NCI-H82 (cell line): Measurements from ENCODE around the gene PCCB.
A peak's percentile ranks its signal among the peaks of the same experiment; 100 is the strongest.
"Not testable (repeated sequence)": the region's sequence is repeated elsewhere in the genome, so short reads cannot be mapped to it uniquely, and the experiment has no call there.

Experiments used
- DNase-seq: peaks from one replicate; lab custom pipeline; 2025; lab: John Stamatoyannopoulos, UW

The PCCB gene

GRCh38 chr3:136263251-136263650, 13.1 kb downstream of the PCCB start:
- no peak for DNase-seq

DNA sequence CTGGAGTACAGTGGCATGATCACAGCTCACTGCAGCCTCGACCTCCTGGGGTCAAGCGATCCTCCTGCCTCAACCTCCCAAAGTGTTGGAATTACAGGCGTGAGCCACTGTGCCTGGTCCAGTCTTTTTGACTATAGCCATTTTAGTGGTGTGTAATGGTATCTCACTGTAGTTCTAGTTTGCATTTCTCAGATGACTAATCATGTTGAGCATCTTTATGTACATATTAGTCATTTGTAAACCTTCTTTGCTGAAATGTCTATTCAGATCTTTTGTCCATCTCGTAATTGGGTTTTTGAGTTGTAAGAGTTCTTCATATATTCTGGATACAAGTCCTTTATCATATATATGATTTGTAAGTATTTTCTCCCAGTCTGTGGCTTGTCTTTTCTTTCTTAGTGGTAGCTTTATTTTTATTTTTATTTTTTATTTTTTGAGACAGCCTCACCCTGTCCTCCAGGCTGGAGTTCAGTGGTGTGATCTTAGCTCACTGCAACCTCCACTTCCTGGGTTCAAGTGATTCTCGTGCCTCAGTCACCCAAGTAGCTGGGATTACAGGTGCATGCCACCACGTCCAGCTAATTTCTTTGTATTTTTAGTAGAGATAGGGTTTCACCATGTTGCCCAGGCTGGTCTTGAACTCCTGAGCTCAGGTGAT, 16.5 kb downstream of the PCCB start:
- DNase-seq, result not testable (repeated sequence)

DNA sequence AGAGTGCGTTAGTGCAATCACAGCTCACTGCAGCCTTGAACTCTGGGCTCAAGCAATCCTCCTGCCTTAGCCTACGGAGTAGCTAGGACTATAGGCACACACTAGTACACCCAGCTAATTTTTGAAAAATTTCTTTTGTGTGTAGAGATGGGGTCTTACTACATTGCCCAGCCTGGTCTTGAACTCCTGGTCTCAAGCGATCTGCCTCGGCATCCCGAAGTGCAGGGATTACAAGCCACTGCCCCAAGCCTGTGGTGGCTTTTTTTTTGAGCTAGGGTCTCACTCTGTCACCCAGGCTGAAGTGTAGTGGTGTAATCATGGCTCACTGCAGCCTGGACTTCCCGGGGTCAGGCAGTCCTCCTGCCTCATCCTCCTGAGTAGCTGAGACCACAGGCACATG, 17.1 kb downstream of the PCCB start:
- DNase-seq, result no peak

DNA sequence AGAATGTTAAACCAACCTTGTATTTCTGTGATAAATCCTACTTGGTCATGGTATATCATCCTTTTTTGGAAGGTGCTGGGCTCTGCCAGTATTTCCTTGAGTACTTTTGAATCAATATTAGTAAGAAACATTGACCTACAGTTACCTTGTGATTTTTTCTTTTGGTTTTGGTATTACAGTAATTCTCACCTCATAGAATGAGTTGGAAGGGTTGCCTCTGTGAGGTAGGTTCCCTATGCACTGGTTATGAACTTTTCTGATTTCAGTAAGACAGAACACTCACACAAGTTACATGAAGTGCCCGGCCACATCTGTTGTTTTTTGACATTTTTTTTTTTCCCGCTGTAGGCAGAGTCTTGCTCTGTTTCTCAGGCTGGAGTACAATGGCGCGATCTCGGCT, 20.0 kb downstream of the PCCB start:
- DNase-seq, result no peak

DNA sequence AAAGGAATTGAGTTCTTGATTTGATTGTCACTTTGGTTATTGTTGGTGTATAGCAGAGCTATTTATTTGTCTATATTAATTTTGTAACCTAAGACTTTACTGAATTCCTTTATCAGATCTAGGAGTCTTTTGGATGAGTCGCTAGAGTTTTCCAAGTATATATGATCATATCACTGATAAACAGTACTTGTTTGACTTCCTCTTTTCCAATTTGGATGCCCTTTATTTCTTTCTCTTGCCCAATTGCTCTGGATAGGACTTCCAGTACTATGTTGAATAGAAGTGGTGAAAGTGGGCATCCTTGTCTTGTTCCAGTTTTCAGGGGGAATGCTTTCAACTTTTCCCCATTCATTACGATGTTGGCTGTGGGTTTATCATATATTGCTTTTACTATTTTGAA, 21.5 kb downstream of the PCCB start:
- not testable (repeated sequence) for DNase-seq

DNA sequence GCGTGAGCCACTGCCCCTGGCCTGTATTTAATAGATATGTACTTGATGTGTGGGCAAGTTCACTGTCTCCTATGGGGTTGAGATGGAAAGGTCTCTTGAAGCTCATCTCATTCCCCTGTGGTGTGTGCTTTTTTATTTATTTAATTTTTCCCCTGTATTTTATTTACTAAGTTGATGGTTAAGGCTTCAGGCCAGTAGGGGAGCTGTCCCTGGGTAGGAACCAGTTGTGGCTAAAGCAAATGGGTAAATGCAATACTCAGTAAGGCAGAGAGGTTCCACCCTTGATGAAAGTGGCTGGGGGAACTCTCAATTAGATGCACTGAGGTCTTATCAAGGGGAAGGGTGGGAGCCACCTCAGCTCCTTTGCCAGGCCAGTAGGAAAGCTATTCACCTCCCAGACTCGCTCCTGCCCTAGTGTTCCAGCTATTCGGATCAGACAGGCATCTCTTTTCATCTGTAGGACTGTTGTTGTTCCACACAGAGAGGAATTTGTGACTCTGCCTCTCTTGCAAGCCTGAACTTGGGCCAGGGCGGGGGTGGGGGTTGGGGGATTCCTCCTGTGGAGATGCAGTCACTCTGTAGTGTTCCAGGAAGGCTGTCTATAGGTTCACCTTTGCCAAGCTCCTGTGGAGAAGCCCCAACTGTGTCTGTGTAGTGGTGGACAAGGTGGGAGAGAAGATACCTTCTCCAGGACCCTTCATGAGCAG, 26.1 kb downstream of the PCCB start:
- DNase-seq, result no peak

DNA sequence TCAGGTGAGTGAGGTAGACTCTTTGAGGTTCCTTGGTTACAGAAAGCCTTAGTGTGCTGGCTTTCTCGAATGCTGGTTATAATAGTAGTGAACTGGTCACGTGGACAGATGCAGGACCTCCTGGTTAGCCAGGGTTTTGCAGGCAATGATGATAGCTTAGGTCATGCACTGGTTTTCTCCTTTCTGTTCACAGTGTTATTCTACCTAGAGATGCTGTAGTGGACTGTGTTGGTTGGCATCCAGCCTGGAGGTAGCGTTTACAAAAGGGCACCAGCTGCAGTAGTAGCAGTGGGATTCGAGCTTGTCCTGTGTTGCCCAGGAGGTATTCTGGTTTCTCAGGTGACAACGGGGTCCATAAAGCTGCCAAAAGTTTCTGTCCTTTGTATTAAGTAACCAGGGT, 27.0 kb downstream of the PCCB start:
- no peak for DNase-seq

DNA sequence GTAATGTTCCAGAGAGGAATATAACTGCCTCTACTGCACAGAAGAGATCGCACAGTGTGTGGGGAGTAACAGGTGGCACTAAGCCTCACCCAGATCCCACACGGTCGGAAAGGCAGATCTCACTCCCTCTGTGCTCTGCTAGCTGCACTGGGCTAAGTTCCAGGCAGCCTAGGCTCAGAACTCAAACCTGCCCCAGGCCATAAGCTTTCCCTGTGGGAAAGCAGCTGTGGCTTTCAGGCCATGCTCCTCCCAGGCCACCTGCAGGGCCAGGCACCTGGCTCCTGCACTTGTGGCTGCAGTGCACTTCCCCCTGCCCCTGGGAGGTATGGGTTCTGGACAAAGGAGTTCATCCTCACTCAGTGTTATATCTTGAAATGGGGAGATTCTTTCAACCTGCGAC, 27.5 kb downstream of the PCCB start:
- no peak for DNase-seq

DNA sequence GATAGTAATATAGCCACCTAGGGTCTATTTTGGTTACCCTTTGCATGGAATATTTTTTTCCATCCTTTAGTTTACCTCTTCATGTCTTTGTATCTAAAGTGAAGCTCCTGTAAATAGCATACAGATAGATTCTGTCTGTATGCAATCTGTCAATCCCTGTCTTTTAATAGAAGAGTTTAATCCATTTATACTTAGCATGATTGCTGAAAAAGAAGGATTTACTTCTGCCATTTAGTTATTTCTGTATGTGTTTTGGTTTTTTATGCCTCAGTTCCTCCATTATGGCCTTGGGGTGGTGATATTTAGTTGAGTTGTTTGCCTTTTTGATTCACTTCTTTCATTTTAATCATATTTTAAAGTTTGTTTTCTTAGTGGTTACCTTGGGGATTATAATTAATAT, 29.0 kb downstream of the PCCB start:
- DNase-seq, result no peak

- DNase-seq, result no peak
These were observed 30.8 kb downstream of the PCCB start for GRCh38 chr3:136280961-136281360.

GRCh38 chr3:136281966-136282520, 31.9 kb downstream of the PCCB start:
- DNase-seq, result no peak

DNA sequence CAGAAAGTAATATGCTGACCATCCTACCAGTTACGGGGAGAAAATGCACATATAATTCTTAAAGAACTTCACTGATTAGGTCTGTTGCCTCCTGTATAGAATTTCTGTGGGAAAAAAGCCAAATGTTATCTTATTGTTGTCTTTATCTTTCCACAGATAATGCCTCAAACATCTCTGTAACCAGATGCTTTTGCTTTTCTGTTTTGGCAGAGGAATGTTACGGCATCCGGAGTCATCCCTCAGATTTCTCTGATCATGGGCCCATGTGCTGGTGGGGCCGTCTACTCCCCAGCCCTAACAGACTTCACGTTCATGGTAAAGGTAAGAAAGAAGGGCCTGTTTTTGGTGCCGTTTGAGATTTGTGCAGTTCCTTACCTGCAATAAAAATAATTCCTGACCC, 33.5 kb downstream of the PCCB start:
- no peak for DNase-seq

DNA sequence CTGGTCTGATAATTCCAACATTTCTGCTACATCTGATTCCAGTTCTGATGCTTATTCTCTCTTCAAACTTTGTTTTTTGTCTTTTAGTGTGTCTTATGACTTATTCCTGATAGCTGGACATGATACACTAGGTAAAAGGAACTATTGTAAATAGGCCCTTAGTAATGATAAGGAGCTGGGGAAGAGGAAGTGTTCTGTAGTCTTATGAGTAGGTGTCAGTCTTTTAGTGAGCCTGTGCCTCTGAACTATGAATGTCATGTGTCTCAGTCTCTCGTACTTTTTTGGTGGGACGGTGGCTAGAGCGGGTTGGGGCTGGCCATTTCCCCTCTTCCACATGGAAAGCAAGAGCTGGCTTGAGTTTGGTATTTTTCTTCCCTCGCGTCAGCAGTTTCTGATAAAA, 41.2 kb downstream of the PCCB start:
- DNase-seq, result no peak

GRCh38 chr3:136292500-136292899, 42.4 kb downstream of the PCCB start:
- DNase-seq, result no peak

GRCh38 chr3:136293279-136293678, 43.1 kb downstream of the PCCB start:
- DNase-seq, result no peak

DNA sequence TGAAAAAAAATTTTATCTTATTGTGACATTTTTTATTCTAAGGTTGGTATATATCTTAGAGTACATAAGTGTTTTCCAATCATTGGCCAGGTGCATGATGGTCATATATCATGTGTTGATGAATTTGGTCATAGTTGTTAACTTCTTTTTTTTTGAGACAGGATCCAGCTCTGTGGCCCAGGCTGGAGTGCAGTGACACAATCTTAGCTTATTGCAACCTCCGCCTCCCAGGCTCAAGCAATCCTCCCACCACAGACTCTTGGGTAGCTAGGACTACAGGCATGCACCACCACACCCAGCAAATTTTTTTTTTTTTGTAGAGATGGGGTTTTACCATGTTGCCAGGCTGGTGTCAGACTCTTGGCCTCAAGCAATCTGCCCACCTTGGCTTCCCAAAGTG, 44.0 kb downstream of the PCCB start:
- no peak for DNase-seq

DNA sequence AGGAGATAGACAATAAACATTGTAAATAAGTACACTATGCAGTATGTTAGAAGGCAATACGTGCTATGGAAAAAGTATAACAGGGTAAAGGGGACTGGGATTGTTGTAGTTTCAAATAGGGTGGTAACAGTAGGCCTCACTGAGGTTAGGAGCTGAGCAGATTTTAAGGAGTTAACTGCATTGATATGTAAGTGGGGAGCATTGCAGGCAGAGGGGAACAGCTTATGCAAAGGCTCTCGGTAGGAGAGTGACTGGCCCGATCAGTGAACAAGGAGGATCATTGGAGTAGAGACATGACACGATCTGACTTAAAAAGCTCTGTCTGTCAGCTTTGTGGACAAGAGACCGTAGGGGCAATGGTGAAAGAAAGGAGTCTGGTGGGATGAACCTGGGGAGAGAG, 46.8 kb downstream of the PCCB start:
- DNase-seq, result no peak

- no peak for DNase-seq
These were observed 47.7 kb downstream of the PCCB start for GRCh38 chr3:136297826-136298225.

GRCh38 chr3:136300444-136300843, 50.3 kb downstream of the PCCB start:
- DNase-seq, result no peak

GRCh38 chr3:136305879-136306278, 55.7 kb downstream of the PCCB start:
- peak; percentile 46 for DNase-seq

GRCh38 chr3:136311261-136311660, 61.1 kb downstream of the PCCB start:
- no peak for DNase-seq

DNA sequence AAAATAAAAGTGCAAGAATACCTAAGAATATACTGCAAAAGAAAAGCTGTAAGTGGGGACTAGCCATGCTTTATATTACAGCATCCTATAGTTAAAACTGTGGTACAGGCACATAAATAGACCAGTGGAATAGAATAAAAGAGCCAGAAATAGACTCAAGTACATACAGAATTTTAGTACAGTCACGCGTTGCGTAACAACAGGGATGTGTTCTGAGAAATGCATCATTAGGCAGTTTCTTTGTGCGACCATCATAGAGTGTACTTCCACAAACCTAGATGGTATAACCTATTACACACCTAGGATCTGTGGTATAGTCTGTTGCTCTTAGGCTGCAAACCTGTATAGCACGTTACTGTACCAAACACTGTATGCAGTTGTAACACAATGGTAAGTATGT, 61.8 kb downstream of the PCCB start:
- DNase-seq, result no peak

GRCh38 chr3:136326316-136326715, 76.2 kb downstream of the PCCB start:
- DNase-seq, result no peak

DNA sequence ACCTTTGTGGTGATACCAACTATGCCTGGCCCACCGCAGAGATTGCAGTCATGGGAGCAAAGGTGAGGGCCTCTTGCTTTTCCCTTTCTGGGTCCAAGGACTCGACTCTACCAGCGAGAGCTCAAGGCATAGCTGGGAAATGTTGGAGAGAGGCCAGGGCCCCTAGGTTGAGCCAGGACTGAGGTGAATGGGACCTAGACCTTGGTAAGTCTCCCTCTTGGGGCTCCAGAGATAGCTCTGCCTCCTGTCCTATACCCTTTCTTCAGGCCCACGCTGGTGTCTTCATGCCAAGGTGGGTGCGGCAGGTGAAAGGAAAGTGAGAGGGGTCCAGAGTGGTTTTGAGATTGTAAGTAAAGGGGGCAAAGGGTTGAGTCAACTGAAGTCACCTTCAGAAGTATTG, 77.5 kb downstream of the PCCB start:
- DNase-seq, result no peak
